Measurements from ENCODE around the gene RENBP. TPM values are rescaled to one million over a fixed set of nuclear protein-coding genes. Genes with fewer than 3 reads are reported as not detected.

RENBP gene
- total RNA-seq, 1 experiment from 2014 or later = 0.10 TPM

- no peak for DNase-seq (ENCODE audit: low spot score)
These were observed 9.6 kb upstream of the RENBP start for GRCh38 chrX:153953892-153954557.

- peak; percentile 61 for DNase-seq (ENCODE audit: low spot score)
These were observed 8.9 kb upstream of the RENBP start for GRCh38 chrX:153953342-153953830.

GRCh38 chrX:153952373-153953026, 8.1 kb upstream of the RENBP start:
- no peak for DNase-seq (ENCODE audit: low spot score)

- no peak for DNase-seq (ENCODE audit: low spot score)
These were observed 7.4 kb upstream of the RENBP start for GRCh38 chrX:153951683-153952372.

- no peak for DNase-seq (ENCODE audit: low spot score)
These were observed 5.7 kb upstream of the RENBP start for GRCh38 chrX:153950127-153950526.

GRCh38 chrX:153948847-153949805, 4.7 kb upstream of the RENBP start:
- DNase-seq (ENCODE audit: low spot score) = no peak

- DNase-seq (ENCODE audit: low spot score) = no peak
These were observed 3.6 kb upstream of the RENBP start for GRCh38 chrX:153948002-153948466.

- DNase-seq (ENCODE audit: low spot score) = peak; percentile 71
These were observed 2.7 kb upstream of the RENBP start for GRCh38 chrX:153947009-153947769.

GRCh38 chrX:153945956-153946943, 1.8 kb upstream of the RENBP start:
- DNase-seq (ENCODE audit: low spot score) = no peak

- DNase-seq (ENCODE audit: low spot score) = no peak
These were observed 332 bp upstream of the RENBP start for GRCh38 chrX:153944800-153945150.

GRCh38 chrX:153941336-153942252, 2.8 kb downstream of the RENBP start:
- DNase-seq (ENCODE audit: low spot score) = no peak

GRCh38 chrX:153939573-153939972, 4.9 kb downstream of the RENBP start:
- DNase-seq (ENCODE audit: low spot score) = no peak

GRCh38 chrX:153938226-153938786, 6.1 kb downstream of the RENBP start:
- no peak for DNase-seq (ENCODE audit: low spot score)

GRCh38 chrX:153937056-153937455, 7.4 kb downstream of the RENBP start:
- no peak for DNase-seq (ENCODE audit: low spot score)

GRCh38 chrX:153935326-153935851, 9.1 kb downstream of the RENBP start:
- DNase-seq (ENCODE audit: low spot score) = no peak

- DNase-seq (ENCODE audit: low spot score) = peak; percentile 56
These were observed 9.6 kb downstream of the RENBP start, which contains the start of gene NAA10 for GRCh38 chrX:153934762-153935325. Gene NAA10, minus strand, starts transcription at chrX:153935037. Its CDS starts 133 bp downstream, at chrX:153934904.

GRCh38 chrX:153934148-153934761, 10.2 kb downstream of the RENBP start:
- DNase-seq (ENCODE audit: low spot score) = no peak

All from H4 (cell line).